Stimulated activated CD4-positive, alpha-beta T cell treated with anti-CD3 and anti-CD28 coated beads, TNF-alpha, amount 100 ng/mL, for 48 hours (primary cell): Measurements from ENCODE around the gene SLC3A2.
A peak's percentile ranks its signal among the peaks of the same experiment; 100 is the strongest.

Experiments
- DNase-seq, 3 donors: peaks; one replicate each; pipeline ENCODE4 v3.0.0-alpha.2; 2020; ENCODE audit warnings: low read depth in 3 of 3

The SLC3A2 gene

GRCh38 chr11:62880231-62880802, 379 bp upstream of the SLC3A2 start:
- peak; percentile 25 to 42 (median 38) for DNase-seq

GRCh38 chr11:62881579-62882430, 1.1 kb downstream of the SLC3A2 start:
- DNase-seq, result peak; percentile 90 to 94 (median 91)

- no peak for DNase-seq
These were observed 1.7 kb downstream of the SLC3A2 start for GRCh38 chr11:62882431-62882749.

GRCh38 chr11:62882788-62883501, 2.2 kb downstream of the SLC3A2 start:
- DNase-seq, result no peak

GRCh38 chr11:62883673-62884072, 3.0 kb downstream of the SLC3A2 start:
- no peak for DNase-seq

GRCh38 chr11:62885137-62885750, 4.5 kb downstream of the SLC3A2 start:
- DNase-seq, result no peak

GRCh38 chr11:62888406-62888805, 7.7 kb downstream of the SLC3A2 start:
- no peak for DNase-seq

- DNase-seq, result no peak
These were observed 8.4 kb downstream of the SLC3A2 start for GRCh38 chr11:62889126-62889483.

- no peak for DNase-seq
These were observed 9.1 kb downstream of the SLC3A2 start for GRCh38 chr11:62889484-62890437.

- no peak for DNase-seq
These were observed 11.6 kb downstream of the SLC3A2 start for GRCh38 chr11:62892077-62892922.

GRCh38 chr11:62895501-62895900, 14.8 kb downstream of the SLC3A2 start:
- DNase-seq, result no peak

- no peak for DNase-seq
These were observed 15.4 kb downstream of the SLC3A2 start for GRCh38 chr11:62896049-62896448.

GRCh38 chr11:62897311-62897710, 16.6 kb downstream of the SLC3A2 start:
- DNase-seq, result no peak

- no peak for DNase-seq
These were observed 17.3 kb downstream of the SLC3A2 start for GRCh38 chr11:62898027-62898426.

- DNase-seq, result no peak
These were observed 22.2 kb downstream of the SLC3A2 start for GRCh38 chr11:62902932-62903331.

GRCh38 chr11:62905296-62905695, 24.6 kb downstream of the SLC3A2 start:
- DNase-seq, result no peak

GRCh38 chr11:62905927-62906531, 25.3 kb downstream of the SLC3A2 start:
- peak; percentile 62 to 76 (median 74) for DNase-seq

GRCh38 chr11:62908468-62909072, 27.9 kb downstream of the SLC3A2 start:
- DNase-seq, result no peak

- no peak for DNase-seq
These were observed 28.6 kb downstream of the SLC3A2 start for GRCh38 chr11:62909107-62909894.
